Suppressor macrophage treated with lipopolysaccharide for 1 hour (primary cell): ENCODE measurements around the gene COL6A5.

Experiments
- DNase-seq, 3 donors: peaks; one replicate each; pipeline ENCODE4 v3.0.0-alpha.2; 2020 to 2022

COL6A5 gene

DNA sequence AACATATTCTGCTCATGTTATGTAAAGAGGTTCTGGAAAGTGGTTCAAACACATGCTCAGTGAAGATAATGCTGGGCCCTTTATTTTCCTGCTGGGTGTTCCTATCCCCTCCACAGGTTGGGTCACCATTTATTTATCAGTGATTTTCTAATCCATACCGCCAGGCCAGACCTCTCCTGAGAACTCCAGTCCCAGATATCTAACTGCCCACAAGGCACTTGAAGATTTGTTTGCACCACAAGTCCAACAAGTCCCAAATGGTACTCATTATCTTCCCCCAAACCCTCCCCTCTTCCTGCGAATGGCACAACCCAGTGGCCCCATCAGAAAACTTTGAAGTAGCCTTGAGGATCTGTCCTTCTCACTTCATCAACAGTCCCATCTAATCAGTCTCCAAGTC, 176.9 kb downstream of the COL6A5 start:
- DNase-seq: no peak

GRCh38 chr3:130527426-130527825, 182.0 kb downstream of the COL6A5 start:
- no peak for DNase-seq

GRCh38 chr3:130528120-130528519, 182.6 kb downstream of the COL6A5 start:
- DNase-seq: no peak

GRCh38 chr3:130529486-130530215, 184.2 kb downstream of the COL6A5 start:
- DNase-seq: no peak

- DNase-seq: no peak
Measured at GRCh38 chr3:130533247-130533646, 187.8 kb downstream of the COL6A5 start.
